Ovary (tissue), 3 donors: ENCODE measurements around the gene GPR152.

ENCODE experiments used
- EP300 ChIP-seq: sonication (generic); formaldehyde crosslinking; IDR thresholded peaks from one replicate; pipeline ENCODE4 v1.6.1; 2017; ENCODE audit warnings: antibody characterized with exemption
- POLR2A ChIP-seq: fragments of 450-650 bp; IDR thresholded peaks from one replicate; pipeline ENCODE4 v1.6.1; 2017; ENCODE audit warnings: antibody characterized with exemption, mild to moderate bottlenecking, moderate library complexity
- TF ChIP-seq, protein P1 (sequence below), 3 donors: fragments of 450-650 bp in 2 of 3; fragments of 200-600 bp in 1 of 3; IDR thresholded peaks; one replicate each; pipeline versions ENCODE4 v1.5.1 to v1.8.0; 2016 to 2022; ENCODE audit warnings: antibody characterized with exemption in 3 of 3, mild to moderate bottlenecking in 1 of 3
- donor health status: DM: no; HTN: no; CAD: no.

GRCh38 chr11:67429722-67430121, 22.8 kb downstream of the GPR152 start:
- no peak for TF ChIP-seq POLR2A
- TF ChIP-seq, protein P1, sequence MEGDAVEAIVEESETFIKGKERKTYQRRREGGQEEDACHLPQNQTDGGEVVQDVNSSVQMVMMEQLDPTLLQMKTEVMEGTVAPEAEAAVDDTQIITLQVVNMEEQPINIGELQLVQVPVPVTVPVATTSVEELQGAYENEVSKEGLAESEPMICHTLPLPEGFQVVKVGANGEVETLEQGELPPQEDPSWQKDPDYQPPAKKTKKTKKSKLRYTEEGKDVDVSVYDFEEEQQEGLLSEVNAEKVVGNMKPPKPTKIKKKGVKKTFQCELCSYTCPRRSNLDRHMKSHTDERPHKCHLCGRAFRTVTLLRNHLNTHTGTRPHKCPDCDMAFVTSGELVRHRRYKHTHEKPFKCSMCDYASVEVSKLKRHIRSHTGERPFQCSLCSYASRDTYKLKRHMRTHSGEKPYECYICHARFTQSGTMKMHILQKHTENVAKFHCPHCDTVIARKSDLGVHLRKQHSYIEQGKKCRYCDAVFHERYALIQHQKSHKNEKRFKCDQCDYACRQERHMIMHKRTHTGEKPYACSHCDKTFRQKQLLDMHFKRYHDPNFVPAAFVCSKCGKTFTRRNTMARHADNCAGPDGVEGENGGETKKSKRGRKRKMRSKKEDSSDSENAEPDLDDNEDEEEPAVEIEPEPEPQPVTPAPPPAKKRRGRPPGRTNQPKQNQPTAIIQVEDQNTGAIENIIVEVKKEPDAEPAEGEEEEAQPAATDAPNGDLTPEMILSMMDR (IDR thresholded peaks at IDR 0.05) = no peak
- no peak for TF ChIP-seq EP300
